Thoracic aorta (tissue), 2 donors: ENCODE measurements around the gene SEZ6L. TPM values are rescaled to one million over a fixed set of nuclear protein-coding genes. Genes with fewer than 3 reads are reported as not detected.

Experiments
- ATAC-seq: fragments of 150-250 bp; one replicate; pipeline ENCODE4 v1.8.0; 2017; ENCODE audit warnings: low read depth; ENCODE audit not compliant: insufficient number of reproducible peaks, low FRiP score
- DNase-seq: peaks from one replicate; pipeline ENCODE4 v3.0.0-alpha.2; 2020; ENCODE audit warnings: low spot score
- H3K27ac ChIP-seq, 2 donors: fragments of 200-600 bp; sonication (generic); 1 replicate in 1 of 2; 2 replicates in 1 of 2; pipeline ENCODE4 v1.5.1; 2016; ENCODE audit warnings: mild to moderate bottlenecking in 2 of 2, moderate library complexity in 2 of 2
- H3K27me3 ChIP-seq: fragments of 200-600 bp; sonication (generic); replicated peaks from 2 replicates; pipeline ENCODE4 v1.6.0; 2016; ENCODE audit warnings: mild to moderate bottlenecking; ENCODE audit not compliant: insufficient read depth
- H3K36me3 ChIP-seq: fragments of 200-600 bp; sonication (generic); one replicate; pipeline ENCODE4 v1.5.1; 2016
- H3K4me1 ChIP-seq, 2 donors: fragments of 200-600 bp; sonication (generic); 1 replicate in 1 of 2; 2 replicates in 1 of 2; pipeline versions ENCODE4 v1.5.1 to v1.6.0; 2016; ENCODE audit warnings: low read depth in 2 of 2, mild to moderate bottlenecking in 1 of 2; ENCODE audit not compliant: control insufficient read depth in 1 of 2
- H3K4me3 ChIP-seq: fragments of 200-600 bp; sonication (generic); 2 replicates; pipeline ENCODE4 v1.5.1; 2016; ENCODE audit warnings: mild to moderate bottlenecking
- H3K9me3 ChIP-seq: fragments of 200-600 bp; sonication (generic); 2 replicates; pipeline ENCODE4 v1.5.1; 2016
- CTCF ChIP-seq: fragments of 200-600 bp; sonication (generic); IDR thresholded peaks from one replicate; pipeline ENCODE4 v1.5.1; 2019; ENCODE audit warnings: antibody characterized with exemption
- total RNA-seq, 2 donors: library from RNA; depleted of rRNA; stranded (reverse); fragments of >200 nt; gene quantifications; one replicate each; pipeline versions ENCODE4 v1.1.0 to v1.2.3, GENCODE V29; 2016

Gene SEZ6L
- total RNA-seq, 2 donors from 2014 or later = 0.21 TPM; not detected in 1

- no peak for TF ChIP-seq CTCF
- Histone ChIP-seq H3K4me3 (no peak overlapping the region), H3K27ac (no peak overlapping the region), H3K27me3 (no peaks in the 10 kb centered on the region), H3K4me1 (no peaks in the 10 kb centered on the region), H3K9me3 (no peaks in the 10 kb centered on the region), H3K36me3 (no peaks in the 10 kb centered on the region)
- ATAC-seq (no peak), DNase-seq (no peak)
Measured at GRCh38 chr22:26287382-26288225, 118.3 kb downstream of the SEZ6L start.

GRCh38 chr22:26289611-26290101 lies 120.4 kb downstream of the SEZ6L start:
- TF ChIP-seq CTCF = no peak
- Histone ChIP-seq H3K27ac (no peak overlapping the region), H3K9me3 (no peaks in the 10 kb centered on the region), H3K27me3 (no peaks in the 10 kb centered on the region), H3K36me3 (no peaks in the 10 kb centered on the region), H3K4me1 (no peaks in the 10 kb centered on the region), H3K4me3 (no peak overlapping the region)
- DNase-seq (no peak), ATAC-seq (no peak)

- Histone ChIP-seq H3K27me3 (no peaks in the 10 kb centered on the region), H3K4me3 (no peak overlapping the region), H3K4me1 (no peaks in the 10 kb centered on the region), H3K36me3 (no peaks in the 10 kb centered on the region), H3K9me3 (no peaks in the 10 kb centered on the region), H3K27ac (no peak overlapping the region)
- no peak for TF ChIP-seq CTCF
- DNase-seq = no peak
- ATAC-seq = no peak
Measured at GRCh38 chr22:26291940-26292666, 122.8 kb downstream of the SEZ6L start.

GRCh38 chr22:26292667-26292995 lies 123.4 kb downstream of the SEZ6L start:
- DNase-seq (no peak), ATAC-seq (no peak)
- Histone ChIP-seq H3K36me3 (no peaks in the 10 kb centered on the region), H3K27me3 (no peaks in the 10 kb centered on the region), H3K27ac (no peak overlapping the region), H3K4me1 (no peaks in the 10 kb centered on the region), H3K4me3 (no peak overlapping the region), H3K9me3 (no peaks in the 10 kb centered on the region)
- TF ChIP-seq CTCF = no peak

- H3K36me3 ChIP-seq = no peaks in the 10 kb centered on the region
- TF ChIP-seq CTCF = no peak
- no peaks in the 10 kb centered on the region for H3K4me1 ChIP-seq
- no peaks in the 10 kb centered on the region for H3K9me3 ChIP-seq
- H3K27me3 ChIP-seq = no peaks in the 10 kb centered on the region
- H3K27ac ChIP-seq = no peak overlapping the region
- H3K4me3 ChIP-seq = no peak overlapping the region
- DNase-seq = no peak
- ATAC-seq = no peak
Measured at GRCh38 chr22:26295563-26296126, 126.4 kb downstream of the SEZ6L start.
